ENCODE data around the gene UGT2B28. TPM values are rescaled to one million over a fixed set of nuclear protein-coding genes. Genes with fewer than 3 reads are reported as not detected.
"Not testable (repeated sequence)": the region's sequence is repeated elsewhere in the genome, so short reads cannot be mapped to it uniquely, and the experiment has no call there.

UGT2B28 gene
- not detected for total RNA-seq

DNA sequence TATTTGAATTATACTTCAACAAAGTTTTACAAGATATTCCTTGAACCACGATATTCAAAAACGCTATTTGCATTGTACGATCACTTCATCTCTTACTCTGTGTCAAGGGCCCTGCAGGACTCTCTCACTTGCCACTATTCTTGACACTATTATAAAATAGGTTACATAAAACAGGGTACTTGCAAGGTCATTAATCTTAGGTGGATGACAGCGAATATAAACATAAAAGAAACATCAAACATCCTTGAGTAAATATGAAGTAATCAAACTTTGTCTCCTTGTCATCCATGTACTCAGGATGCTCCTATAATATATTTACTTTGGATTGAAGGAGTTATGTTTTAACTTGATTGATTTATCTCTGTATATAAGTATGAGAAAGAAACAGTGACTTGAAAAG lies at the start of gene UGT2B28:
UGT2B28 (plus strand) TSS at position 395 of the 400 bp plus-strand sequence. CDS start 26 bp downstream, outside the sequence.
- not testable (repeated sequence) for DNase-seq

DNA sequence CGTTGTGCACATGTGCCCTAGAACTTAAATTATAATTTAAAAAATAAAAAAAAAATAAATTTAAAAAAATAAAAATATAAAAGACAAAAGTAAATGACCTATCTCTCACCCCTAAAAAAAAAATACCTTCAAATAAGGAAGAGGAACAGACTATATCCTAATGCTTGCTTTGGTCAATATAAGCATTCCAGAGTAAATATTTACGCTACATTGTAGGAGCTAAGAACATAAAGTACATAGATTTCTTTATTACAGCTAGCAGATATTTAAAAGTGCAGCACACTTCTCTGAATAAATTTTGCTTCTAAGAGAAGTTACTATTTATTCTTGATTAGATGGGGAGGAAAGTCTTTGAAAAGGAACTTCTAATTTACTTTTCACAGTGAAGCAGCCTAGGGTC lies 41.2 kb upstream of the UGT2B28 start:
- no peak for DNase-seq

DNA sequence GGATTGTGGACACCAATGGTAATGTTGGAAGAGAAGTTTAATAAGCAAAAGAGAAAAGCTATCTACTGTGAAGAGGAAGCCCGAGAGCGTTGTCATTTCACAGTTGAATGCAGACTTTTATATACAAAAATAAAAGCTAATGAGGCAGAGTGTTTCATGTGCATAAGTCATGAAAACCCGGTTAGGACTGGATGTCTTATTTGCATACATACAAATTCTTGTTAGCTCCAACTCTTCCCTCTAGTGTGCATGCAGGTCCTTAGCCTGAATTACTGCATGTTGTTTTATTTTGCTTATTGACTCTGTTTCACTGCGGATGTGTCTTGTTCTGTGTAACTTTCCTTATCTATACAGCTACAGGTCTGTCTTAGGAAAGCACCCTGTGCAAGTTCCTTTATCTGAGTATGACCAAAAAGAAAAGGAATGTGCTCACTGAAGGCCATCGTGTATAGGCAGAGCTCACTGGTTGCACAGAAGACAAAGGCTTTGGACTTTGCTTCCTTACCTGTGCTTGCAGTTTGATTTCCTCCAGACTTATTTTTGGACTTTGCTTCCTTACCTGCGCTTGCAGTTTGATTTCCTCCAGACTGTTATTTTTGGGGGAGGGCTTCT lies 40.6 kb upstream of the UGT2B28 start:
- no peak for DNase-seq

DNA sequence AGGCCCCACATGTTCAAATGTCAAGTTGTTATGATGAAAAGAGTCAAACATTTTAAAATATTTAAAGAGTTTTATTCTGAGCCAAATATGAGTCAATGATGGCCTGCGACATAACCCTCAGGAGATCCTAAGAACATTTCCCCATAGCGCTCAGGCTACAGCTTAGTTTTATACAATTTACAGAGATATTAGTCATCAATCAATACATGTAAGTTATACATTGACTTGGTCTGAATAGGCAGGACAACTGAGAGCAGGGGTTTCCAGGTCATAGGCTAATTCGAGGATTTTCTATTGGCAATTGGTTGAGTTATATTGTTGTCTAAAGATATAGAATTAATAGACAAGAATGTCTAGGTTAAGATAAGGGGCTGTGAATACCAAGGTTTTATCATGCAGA lies 39.5 kb upstream of the UGT2B28 start:
- DNase-seq, result not testable (repeated sequence)

DNA sequence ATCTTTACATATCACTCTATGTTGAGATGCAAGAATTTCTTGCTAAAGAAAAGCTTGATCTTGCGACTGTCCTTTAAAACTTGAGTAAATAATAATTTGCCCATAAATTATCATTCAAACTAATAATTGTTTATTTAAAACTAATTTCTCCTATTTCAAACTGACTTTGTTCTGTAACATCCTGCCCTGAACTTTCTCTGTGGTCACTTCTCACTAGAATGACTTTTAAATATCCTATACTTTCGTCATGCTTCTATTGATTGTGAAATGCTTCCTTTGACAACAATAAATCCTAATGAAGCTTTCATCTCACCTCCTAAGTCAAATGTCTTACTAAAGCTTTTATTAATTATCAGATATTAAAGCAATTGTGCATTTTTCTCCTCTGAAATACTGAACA lies 38.5 kb upstream of the UGT2B28 start:
- not testable (repeated sequence) for DNase-seq

DNA sequence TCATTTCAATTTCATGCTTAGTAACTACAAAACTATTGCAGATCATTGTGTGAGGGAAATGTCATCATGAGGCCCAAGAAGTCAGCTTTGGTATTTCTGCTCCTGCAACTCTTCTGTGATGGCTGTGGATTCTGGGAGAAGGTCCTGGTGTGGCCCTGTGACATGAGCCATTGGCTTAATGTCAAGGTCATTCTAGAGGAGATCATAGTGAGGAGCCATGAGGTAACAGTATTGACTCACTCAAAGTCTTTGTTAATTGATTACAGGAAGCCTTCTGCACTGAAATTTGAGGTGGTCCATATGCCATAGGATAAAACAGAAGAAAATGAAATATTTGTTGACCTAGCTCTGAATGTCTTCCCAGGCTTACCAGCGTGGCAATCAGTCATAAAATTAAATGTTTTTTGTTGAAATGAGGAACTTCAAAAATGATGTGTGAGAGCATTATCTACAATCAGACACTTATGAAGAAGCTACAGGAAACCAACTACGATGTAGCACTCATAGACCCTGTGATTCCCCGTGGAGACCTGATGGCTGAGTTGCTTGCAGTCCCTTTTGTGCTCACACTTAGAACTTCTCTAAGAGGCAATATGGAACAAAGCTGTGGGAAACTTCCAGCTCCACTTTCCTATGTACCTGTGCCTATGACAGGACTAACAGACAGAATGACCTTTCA lies 37.6 kb upstream of the UGT2B28 start:
- DNase-seq, result not testable (repeated sequence)

DNA sequence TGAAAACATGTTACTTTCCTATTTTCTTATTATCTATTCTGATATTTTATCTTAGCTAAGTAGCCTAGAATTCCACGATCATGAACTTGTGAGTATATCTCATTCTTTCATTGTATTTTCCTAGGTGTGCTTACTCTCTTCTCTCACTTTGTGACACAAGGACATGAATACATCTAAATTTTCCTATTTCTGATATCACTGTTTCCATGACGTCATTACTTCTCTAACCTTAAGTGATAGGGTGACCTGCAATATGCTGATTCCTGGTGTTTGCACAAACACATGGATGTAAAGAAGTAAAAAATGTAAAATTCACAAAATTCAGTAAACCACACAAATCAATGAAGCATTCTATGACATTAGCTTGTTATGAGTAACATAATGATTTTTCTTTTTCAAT lies 29.4 kb upstream of the UGT2B28 start:
- DNase-seq, result not testable (repeated sequence)

DNA sequence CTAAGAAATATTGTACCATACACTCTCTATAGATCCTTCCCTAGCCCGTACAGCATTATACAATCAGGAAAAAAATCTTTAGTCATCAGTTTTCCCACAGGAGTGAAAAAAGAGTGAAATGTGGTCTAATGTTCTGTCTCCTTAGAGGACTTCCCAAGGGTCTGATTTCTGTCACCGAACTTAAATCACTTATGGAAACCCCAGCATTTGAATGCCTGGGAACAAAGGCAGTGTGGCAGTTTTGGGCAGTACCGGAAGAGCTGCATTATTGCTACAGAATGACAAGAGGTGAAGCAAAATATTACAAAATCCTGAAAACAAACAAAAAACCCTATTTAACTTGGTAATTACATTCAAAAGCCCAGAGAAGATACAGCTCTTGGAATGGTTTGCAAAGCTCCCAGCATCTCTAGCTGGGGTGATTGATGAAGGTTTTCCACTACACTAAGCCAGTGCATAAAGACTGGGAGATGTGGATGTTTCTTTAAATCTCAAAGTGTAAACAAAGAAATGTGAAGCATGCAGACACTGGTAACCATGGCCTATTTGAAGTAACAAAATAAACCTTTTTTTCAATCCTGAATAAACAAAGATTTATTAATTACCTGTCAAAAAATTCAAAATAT lies 27.0 kb upstream of the UGT2B28 start:
- not testable (repeated sequence) for DNase-seq

DNA sequence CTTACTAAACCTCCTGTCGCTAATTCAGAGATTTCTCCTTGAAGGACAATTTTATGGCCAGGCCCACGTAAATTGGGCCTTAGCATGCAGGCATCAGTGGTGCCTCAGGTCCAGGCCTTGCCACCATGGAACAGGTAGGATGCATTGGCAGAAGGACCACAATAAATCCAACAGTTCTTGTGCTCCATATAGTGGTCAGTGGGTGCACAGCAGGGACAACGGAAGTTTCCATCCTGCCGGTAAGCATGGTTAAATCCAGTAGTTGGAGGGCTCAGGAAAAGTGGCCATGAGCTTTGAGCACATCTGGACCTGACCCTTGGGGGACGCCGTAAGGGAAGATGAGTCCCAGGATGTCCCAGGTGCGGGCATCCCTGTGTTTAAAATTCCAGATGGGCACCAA lies 11.7 kb upstream of the UGT2B28 start:
- DNase-seq, result not testable (repeated sequence)

DNA sequence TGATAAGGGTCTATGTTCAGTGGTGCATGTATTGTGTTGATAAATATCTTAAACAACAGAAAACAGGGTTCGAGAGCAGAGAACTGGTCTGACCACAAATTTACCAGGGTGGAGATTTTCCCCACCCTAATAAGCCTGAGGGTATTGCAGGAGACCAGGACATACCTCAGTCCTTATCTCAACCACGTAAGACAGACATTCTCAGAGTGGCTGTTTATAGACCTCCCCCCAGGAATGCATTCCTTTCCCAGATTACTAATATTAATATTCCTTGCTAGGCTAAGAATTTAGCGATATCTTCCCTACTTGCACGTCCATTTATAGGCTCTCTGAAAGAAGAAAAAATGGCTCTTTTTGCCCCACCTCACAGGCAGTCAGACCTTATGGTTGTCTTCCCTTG lies 16.1 kb downstream of the UGT2B28 start:
- not testable (repeated sequence) for DNase-seq

DNA sequence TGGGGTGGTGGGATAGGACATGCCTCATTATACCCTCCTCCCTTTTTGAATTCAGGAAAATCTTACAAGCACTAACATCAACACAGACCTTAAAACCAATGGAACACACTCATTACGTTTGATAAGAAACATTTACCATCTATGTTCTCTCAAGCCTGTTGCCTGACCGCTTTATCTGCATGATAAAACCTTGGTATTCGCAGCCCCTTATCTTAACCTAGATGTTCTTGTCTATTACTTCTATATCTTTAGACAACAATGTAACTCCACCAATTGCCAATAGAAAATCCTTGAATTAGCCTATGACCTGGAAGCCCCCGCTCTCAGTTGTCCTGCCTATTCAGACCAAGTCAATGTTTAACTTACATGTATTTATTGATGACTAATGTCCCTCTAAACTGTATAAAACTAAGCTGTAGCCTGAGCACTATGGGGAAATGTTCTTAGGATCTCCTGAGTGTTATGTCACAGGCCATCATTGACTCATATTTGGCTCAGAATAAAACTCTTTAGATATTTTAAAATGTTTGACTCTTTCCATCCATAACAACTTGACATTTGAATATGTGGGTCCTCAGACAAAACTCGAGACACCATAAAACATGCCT lies 28.3 kb downstream of the UGT2B28 start:
- DNase-seq, result not testable (repeated sequence)

DNA sequence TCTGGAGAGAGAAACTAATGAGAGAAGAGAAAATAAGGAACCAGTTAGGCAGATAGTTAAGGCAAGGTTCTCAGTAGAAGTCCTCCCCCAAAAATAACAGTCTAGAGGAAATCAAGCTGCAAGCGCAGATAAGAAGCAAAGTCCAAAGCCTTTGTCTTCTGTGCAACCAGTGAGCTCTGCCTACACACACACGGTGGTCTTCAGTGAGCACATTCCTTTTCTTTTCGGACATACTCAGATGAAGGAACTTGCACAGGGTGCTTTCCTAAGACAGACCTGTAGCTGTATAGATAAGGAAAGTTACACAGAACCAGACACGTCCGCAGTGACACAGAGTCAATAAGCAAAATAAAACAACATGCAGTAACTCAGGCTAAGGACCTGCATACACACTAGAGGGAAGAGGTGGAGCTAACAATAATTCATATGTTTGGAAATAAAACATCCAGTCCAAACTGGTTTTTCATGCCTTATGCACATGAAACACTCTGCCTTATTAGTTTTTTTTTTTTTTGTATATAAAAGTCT lies 29.3 kb downstream of the UGT2B28 start:
- peak; percentile 8 for DNase-seq

DNA sequence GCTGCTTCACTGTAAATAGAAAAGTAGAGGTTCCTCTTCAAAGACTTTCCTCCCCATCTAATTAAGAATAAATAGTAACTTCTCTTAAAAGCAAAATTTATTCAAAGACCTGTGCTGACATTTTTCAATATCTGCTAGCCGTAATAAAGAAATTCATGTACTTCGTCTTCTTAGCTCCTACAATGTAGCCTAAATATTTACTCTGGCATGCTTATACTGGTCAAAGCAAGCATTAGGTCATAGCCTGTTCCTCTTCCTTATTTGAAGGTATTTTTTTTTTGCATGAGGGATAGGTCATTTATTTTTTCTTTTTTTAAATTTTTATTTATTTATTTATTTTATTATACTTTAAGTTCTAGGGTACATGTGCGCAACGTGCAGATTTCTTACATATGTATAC lies 30.0 kb downstream of the UGT2B28 start:
- DNase-seq, result not testable (repeated sequence)

DNA sequence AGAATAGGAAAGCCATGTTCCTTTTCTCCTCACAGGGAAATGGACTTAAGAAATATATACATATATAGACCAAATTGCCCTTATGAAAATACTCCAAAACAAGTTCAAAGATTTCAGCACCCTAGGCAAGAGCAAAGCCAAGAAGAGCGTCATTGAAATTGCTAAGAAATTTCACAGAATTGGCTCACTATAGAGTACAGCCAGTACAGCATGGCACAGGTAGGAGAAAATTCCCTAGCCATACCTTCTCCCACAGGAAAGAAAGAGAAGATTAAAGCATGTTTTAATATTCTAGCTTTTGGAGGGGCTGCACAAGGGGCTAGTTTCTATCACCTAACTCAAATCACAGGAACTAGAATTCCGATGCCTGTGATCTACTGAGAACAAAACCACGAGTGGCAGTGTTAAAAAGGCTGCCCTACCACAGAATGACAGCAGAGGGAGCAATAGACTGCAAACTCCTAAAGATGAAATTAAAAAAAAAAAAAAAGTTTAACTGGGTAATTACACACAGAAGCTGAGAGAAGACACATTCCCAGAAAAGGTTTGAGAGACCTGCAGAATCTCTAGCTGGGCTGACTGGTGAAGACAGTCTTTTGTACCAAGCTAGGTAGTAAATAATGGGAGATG lies 37.5 kb downstream of the UGT2B28 start:
- DNase-seq, result peak; percentile 54

DNA sequence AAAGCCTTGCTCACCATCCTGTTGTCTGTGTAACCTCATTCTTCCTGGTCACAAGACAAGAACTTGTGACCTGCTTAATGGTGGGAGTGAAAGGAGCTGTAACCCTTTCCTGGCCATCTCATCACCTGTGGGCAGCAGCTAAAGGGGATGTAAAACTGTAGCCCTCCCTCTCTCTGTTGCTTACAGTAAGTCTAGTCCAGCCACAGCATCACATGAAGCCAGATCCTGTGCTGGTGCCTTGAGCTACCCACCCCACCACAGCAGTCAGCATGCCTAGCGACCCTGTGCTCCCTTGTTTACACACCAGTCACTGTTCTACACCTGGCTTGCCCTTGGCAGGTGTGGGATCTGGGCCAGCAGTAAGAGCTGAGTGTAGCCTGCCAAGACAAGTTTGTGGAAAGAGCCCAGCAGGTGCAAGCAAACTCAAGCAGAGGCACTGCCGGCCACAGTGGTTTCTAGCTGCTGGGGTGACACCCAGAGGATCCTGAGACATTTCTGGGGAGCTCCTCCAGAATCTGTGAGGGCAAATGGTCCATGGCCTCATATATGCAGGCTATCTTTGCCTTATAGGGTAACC lies 41.0 kb downstream of the UGT2B28 start:
- DNase-seq, result peak; percentile 25

DNA sequence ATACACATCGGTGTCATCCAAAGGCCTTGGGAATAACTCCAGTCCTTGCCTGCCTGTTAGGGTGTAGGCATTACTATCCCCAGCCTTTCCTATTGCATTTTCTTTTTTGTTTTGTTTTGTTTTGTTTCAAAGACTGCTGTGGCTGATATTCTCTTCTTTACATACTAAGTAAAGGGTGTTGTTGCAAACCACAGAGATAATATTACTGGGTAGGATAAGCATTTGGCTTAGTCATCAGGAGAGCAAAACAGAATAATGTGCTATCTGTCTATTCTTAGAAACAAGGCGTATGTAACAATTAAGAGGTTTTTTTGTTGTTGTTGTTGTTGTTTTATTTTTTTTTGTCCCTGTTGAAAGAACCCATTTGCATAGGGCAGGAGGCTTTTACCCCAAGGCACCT lies 41.8 kb downstream of the UGT2B28 start:
- no peak for DNase-seq

DNA sequence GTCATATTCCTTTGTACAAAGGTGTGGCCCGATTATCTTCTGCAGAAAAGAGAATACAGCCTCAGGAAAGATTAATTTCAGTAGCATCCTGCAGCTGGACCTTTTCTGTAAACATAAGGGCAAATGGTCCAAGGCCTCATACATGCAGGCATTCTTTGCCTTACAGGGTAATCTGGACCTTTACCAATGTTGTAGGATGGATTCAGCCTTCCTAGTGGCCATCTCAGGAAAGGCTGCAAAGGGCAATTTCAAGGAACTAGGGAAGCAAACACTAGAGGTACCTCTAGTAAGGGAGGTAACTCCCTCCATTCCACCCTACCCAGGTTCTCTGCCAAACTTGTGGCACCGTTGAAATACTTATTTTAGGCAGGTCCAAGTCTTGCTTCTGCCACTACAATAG lies 43.0 kb downstream of the UGT2B28 start:
- DNase-seq, result no peak

DNA sequence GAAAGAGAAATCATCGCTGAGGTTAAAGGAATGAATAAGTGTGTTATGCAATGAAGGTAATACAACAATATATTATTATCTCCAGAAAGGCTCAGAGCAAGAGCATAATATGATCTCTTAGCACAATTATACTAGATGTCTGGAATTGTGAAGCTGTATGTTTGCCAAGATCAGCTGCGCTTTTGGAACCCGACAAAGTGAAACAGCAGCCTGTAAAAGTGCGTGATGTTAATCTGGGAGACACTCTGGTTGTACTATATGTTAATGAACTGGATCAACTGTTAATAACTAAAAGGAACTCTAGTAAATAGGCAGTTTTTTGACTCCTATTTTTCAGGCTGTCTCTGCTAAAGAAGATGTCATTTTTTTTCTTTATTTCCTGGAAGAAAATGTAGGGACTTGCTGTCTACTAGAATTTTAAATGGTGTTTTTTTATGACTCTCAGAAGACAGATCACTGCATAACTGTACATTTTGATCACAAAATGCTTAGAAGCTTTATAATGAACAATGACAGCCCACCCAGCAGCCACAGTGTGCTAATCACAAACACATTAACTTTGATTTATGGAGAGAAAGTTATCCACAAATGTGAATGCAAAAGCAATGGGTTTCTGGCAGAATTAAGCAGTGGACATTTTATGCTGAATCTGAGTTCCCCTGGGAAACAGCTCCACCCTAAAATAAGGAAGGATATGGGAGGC lies 50.2 kb downstream of the UGT2B28 start:
- no peak for DNase-seq

DNA sequence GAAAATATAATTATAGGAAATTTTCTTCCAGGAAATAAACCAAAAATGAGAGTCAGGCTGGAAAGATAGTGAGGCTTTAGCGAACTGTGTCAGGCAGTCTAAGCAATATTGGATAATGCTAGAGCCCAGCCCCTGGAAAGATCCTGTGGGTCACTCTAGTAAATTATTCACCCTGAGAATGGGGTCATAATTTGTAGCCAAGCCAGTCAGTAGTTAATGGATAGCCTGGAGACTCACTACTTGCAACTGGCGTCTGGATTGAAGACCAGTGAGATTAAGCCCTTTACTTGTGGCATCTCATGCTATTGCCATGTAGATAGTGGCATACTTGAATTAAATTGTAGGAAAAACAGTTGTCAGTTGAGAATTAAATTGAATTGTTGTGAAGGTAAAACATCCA lies 51.0 kb downstream of the UGT2B28 start:
- not testable (repeated sequence) for DNase-seq

DNA sequence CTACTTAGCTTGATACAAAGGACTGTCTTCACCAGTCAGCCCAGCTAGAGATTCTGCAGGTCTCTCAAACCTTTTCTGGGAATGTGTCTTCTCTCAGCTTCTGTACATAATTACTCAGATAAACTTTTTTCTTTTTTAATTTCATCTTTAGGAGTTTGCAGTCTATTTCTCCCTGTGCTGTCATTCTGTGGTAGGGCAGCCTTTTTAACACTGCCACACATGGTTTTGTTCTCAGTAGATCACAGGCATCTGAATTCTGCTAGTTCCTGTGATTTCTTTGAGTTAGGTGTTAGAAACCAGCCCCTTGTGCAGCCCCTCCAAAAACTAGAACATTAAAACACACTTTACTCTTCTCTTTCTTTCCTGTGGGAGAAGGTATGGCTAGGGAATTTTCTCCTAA lies 55.2 kb downstream of the UGT2B28 start:
- DNase-seq, result not testable (repeated sequence)

DNA sequence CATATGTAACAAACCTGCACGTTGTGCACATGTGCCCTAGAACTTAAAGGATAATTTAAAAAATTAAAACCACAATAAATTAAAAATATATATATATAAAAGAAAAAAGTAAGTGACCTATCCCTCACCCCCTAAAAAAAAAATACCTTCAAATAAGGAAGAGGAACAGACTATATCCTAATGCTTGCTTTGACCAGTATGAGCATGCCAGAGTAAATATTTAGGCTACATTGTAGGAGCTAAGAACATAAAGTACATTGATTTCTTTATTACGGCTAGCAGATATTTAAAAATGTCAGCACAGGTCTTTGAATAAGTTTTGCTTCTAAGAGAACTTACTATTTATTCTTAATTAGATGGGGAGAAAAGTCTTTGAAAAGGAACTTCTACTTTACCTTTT lies 62.8 kb downstream of the UGT2B28 start:
- DNase-seq, result not testable (repeated sequence)
